ENCODE data around the gene LRRC37B.
A peak's percentile ranks its signal among the peaks of the same experiment; 100 is the strongest.
"Not testable (repeated sequence)": the region's sequence is repeated elsewhere in the genome, so short reads cannot be mapped to it uniquely, and the experiment has no call there.

The LRRC37B gene

DNA sequence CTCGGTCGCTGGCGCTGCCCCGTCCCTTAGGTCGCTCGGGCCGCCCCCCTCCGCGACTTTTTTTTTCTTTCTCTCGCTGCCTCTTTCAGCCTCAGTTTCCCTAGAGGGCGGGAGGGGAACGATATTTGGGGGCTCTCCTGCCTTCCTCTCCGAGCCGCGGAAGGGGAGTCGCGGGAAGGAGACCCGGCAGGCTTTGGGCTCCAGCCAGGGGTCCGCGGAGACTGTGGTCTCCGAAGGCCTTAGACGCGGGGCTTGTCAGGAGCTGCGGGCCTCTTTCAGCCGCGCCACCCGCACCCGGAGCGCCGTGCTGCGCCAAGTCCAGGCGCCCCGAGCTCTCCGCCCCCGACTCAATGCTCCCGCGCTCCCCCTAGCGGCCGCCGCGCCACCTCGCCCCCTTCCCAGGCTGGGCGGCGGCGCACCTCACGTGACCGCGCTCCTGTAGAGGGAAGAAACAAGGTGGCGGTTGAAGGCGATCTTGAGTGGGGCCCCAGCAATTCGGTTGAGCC is at the start of gene LRRC37B:
Gene LRRC37B (plus strand): TSS at position 427 of the 506 bp plus-strand sequence. CDS start 14,010 bp downstream, outside the sequence.
- peak within 1 kb of the TSS; percentile 89 to 97 for H3K4me3 ChIP-seq (replicated peaks in 1 of 2; ENCODE audit: low read depth in 2 of 2, low read length in 2 of 2)
- TF ChIP-seq, protein P1, sequence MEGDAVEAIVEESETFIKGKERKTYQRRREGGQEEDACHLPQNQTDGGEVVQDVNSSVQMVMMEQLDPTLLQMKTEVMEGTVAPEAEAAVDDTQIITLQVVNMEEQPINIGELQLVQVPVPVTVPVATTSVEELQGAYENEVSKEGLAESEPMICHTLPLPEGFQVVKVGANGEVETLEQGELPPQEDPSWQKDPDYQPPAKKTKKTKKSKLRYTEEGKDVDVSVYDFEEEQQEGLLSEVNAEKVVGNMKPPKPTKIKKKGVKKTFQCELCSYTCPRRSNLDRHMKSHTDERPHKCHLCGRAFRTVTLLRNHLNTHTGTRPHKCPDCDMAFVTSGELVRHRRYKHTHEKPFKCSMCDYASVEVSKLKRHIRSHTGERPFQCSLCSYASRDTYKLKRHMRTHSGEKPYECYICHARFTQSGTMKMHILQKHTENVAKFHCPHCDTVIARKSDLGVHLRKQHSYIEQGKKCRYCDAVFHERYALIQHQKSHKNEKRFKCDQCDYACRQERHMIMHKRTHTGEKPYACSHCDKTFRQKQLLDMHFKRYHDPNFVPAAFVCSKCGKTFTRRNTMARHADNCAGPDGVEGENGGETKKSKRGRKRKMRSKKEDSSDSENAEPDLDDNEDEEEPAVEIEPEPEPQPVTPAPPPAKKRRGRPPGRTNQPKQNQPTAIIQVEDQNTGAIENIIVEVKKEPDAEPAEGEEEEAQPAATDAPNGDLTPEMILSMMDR (IDR thresholded peaks at IDR 0.05; ENCODE audit: low read depth, low read length), result peak; percentile 49
- peak; percentile 80 for DNase-seq (ENCODE audit: low read depth in 2 of 2)

DNA sequence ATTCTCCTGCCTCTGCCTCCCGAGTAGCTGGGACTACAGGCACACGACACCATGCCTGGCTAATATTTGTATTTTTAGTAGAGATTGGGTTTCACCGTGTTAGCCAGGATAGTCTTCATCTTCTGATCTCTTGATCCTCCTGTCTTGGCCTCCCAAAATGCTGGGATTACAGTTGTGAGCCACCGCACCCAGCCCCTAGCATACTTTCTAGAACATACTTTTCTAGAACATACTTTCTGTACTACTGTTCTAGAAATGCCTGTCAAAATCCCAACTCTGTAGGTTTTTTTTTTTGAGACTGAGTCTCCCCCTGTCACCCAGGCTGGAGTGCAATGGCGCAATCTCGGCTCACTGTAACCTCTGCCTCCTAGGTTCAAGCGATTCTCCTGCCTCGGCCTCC is 43.1 kb upstream of the LRRC37B start:
- not testable (repeated sequence) for H3K4me3 ChIP-seq (replicated peaks in 1 of 2; ENCODE audit: low read depth in 2 of 2, low read length in 2 of 2); DNase-seq (ENCODE audit: low read depth in 2 of 2)

DNA sequence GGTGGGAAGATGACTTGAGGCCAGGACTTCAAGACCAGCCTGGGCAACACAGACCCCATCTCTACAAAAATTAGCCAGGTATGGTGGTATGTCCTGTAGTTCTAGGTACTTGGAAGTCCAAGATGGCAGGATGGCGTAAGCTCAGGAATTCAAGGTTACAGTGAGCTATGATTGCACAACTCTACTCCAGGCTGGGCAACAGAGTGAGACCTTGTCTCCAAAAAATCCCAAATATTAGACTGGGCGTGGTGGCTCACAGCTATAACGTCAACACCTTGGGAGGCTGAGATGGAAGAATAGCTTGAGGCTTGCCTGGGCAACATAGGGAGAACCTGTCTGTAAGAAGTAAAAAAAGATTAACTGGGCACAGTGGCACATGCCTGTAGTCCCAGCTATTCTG is 39.5 kb upstream of the LRRC37B start:
- no peak overlapping the region for H3K4me3 ChIP-seq (replicated peaks in 1 of 2; ENCODE audit: low read depth in 2 of 2, low read length in 2 of 2)
- TF ChIP-seq, protein P1 (IDR thresholded peaks at IDR 0.05; ENCODE audit: low read depth, low read length), result no peak
- no peak for DNase-seq (ENCODE audit: low read depth in 2 of 2)

DNA sequence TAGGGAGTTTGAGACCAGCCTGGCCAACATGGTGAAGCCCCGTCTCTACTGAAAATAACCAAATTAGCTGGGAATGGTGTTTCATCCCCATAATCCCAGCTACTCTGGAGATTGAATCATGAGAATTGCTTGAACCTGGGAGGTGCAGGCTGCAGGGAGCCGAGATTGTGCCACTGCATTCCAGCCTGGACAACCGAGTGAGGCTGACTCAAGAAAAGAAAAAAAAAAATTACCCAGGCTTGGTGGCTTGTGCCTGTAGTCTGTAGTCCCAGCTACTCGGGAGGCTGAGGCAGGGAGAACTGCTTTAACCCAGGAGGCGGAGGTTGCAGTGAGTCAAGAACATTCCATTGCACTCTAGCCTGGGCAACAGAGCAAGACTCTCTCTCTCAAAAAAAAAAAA is 36.8 kb upstream of the LRRC37B start:
- DNase-seq (ENCODE audit: low read depth in 2 of 2), result peak in 1 of 2 donors; percentile 12
- H3K4me3 ChIP-seq (replicated peaks in 1 of 2; ENCODE audit: low read depth in 2 of 2, low read length in 2 of 2), result not testable (repeated sequence)

DNA sequence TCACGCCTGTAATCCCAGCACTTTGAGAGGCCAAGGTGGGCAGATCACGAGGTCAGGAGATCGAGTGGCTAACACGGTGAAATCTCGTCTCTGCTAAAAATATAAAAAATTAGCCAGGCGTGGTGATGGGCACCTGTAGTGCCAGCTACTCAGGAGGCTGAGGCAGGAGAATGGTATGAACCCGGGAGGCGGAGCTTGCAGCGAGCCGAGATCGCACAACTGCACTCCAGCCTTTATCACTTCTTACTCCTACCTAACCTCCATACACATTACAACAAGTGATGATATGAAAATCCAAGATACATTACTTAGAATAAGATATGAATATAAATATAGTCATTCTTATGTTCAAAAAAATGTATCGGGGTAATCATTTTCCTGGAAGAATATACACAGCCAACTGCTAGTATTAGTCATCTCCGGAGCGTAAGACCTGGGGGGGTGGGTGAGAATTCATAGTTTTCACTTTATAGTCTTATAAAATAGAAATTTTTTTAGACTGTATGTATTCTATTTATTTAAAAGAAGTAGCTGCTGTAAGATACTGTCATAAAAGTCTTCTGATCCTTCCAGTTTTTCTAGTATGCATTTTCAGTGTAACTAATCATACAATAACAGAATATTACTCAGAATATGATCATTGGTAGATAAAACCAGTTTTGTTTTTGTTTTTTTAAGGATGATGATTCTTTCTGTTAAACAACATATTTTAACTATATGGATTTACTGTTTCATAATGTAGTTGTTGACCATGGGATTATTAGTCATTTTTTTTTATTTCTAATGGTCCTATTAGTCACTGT is 32.7 kb upstream of the LRRC37B start:
- DNase-seq (ENCODE audit: low read depth in 2 of 2), result peak; percentile 3 to 61

DNA sequence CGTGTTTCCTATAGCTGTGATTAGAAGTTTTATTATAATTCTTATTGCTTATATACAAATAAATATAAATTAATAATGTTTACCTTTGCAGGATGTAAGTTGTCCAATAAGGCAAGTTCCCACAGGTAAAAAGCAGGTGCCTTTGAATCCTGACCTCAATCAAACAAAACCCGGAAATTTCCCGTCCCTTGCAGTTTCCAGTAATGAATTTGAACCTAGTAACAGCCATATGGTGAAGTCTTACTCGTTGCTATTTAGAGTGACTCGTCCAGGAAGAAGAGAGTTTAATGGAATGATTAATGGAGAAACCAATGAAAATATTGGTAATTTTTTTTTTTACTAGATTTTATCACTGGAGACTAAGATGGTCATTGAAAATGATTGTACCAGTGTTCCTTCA is 31.8 kb upstream of the LRRC37B start:
- not testable (repeated sequence) for H3K4me3 ChIP-seq (replicated peaks in 1 of 2; ENCODE audit: low read depth in 2 of 2, low read length in 2 of 2)
- peak in 1 of 2 donors; percentile 3 for DNase-seq (ENCODE audit: low read depth in 2 of 2)

More for the DNA sequence above, 32.7 kb upstream of the LRRC37B start:
- not testable (repeated sequence) for H3K4me3 ChIP-seq (replicated peaks in 1 of 2; ENCODE audit: low read depth in 2 of 2, low read length in 2 of 2)

DNA sequence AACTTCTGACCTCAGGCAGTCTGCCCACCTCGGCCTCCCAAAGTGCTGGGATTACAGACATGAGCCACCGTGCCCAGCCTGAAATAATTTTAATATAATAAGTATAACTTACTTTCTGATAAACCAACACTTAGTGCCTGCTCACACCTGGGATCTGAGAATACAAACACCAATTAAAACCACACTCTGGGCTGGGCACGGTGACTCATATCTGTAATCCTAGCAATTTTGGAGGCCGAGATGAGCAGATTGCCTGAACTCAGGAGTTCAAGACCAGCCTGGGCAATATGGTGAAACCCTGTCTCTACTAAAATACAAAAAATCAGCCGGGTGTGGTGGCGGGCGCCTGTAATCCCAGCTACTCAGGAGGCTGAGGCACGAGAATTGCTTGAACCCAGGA is 15.4 kb upstream of the LRRC37B start:
- H3K4me3 ChIP-seq (replicated peaks in 1 of 2; ENCODE audit: low read depth in 2 of 2, low read length in 2 of 2); DNase-seq (ENCODE audit: low read depth in 2 of 2): not testable (repeated sequence)

DNA sequence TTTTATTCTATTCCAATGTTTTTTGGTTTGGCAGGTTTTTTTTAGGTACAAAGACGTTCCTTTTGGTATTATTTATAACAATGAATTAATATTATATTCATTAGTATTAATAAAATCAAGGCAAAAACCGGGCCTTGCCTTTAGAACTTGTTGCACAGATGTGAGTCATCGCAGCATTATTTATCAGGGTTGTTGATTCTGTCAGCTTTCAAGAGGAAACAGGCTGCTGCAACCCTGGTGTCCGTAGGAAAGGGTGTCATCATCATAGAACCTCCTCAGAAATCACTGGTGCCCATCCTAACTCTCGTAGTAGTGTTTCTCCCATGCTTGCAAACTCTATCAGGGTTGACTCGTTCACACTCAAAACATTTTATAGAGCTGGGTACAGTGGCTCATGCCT is 10.2 kb upstream of the LRRC37B start:
- TF ChIP-seq, protein P1 (IDR thresholded peaks at IDR 0.05; ENCODE audit: low read depth, low read length), result no peak
- DNase-seq (ENCODE audit: low read depth in 2 of 2), result no peak

DNA sequence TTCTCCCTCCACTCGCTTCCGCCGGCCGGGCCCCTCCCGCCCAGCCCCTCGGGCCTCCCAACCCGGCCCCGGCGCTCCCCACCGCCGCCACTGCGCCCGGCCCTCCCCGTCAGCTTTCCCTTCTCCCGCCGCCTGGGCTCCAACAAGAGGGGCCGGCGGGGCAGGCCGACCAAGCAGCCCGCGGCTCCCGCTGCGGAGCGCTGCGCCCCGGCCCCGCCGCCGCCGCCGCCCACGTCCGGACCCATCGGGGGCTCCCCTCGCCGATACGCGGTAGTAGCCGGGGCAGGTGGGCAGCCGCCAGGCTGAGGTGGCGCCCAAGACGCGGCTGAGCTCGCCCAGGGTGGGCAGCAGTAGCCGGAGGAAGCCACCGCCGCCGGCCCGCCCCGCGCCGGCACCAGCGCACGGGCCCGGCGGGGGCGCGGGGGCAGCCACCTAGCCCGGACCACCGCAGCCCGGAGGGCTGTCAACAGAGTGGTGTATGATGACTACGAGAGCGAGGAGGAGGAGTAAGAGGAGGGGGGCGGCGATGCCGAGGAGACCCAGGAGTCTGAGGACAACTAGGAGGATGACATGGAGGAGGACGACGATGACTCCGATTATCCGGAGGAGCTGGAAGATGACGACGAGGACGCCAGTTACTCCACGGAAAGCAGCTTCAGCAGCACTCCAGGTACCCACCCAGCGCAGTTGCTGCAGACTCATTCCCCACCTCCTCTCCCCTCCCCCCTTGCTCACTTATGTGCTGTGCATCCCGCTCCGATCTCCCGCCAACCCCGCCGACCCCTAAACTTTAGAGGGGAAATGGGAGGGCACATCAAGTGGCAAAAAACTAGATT is 498 bp downstream of the LRRC37B start:
- H3K4me3 ChIP-seq (replicated peaks in 1 of 2; ENCODE audit: low read depth in 2 of 2, low read length in 2 of 2), result peak overlapping the region; percentile 89 to 97
- peak; percentile 26 to 33 for DNase-seq (ENCODE audit: low read depth in 2 of 2)
- TF ChIP-seq, protein P1 (IDR thresholded peaks at IDR 0.05; ENCODE audit: low read depth, low read length), result no peak

More for the DNA sequence above, 10.2 kb upstream of the LRRC37B start:
- H3K4me3 ChIP-seq (replicated peaks in 1 of 2; ENCODE audit: low read depth in 2 of 2, low read length in 2 of 2), result no peak overlapping the region
